ENCODE data around the gene GPC5.

DNA sequence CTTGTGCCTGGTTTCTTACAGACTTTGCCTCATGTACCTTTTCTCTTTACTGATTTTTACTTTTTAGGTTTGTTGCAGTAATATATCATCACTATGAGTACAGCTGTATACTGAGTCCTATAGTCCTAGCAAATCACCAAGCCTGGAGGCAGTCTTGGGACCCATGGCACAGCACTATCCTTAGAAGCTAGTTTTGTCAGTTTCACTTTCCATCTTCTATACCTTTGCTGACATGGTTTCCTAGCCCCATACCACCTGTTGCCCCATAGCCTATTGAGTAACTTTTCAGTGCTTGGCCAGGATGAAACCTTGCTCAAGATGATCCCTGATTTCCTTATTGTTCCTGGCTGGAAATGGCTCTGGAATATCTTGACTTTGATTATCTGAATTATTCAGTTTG lies 826.4 kb downstream of the GPC5 start:
- TF ChIP-seq FOXA1 (IDR thresholded peaks at IDR 0.05) (no peak), GABPA (IDR thresholded peaks at IDR 0.05 in 1 of 2, conservative IDR thresholded peaks at IDR 0.05 in 1 of 2) (no peak), RAD21 (IDR thresholded peaks at IDR 0.05) (no peak), YY1 (IDR thresholded peaks at IDR 0.05) (no peak)
- TF ChIP-seq, protein P1, sequence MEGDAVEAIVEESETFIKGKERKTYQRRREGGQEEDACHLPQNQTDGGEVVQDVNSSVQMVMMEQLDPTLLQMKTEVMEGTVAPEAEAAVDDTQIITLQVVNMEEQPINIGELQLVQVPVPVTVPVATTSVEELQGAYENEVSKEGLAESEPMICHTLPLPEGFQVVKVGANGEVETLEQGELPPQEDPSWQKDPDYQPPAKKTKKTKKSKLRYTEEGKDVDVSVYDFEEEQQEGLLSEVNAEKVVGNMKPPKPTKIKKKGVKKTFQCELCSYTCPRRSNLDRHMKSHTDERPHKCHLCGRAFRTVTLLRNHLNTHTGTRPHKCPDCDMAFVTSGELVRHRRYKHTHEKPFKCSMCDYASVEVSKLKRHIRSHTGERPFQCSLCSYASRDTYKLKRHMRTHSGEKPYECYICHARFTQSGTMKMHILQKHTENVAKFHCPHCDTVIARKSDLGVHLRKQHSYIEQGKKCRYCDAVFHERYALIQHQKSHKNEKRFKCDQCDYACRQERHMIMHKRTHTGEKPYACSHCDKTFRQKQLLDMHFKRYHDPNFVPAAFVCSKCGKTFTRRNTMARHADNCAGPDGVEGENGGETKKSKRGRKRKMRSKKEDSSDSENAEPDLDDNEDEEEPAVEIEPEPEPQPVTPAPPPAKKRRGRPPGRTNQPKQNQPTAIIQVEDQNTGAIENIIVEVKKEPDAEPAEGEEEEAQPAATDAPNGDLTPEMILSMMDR (IDR thresholded peaks at IDR 0.05; ENCODE audit: low read depth, low read length, missing input control), result no peak
- TF ChIP-seq, protein P2, sequence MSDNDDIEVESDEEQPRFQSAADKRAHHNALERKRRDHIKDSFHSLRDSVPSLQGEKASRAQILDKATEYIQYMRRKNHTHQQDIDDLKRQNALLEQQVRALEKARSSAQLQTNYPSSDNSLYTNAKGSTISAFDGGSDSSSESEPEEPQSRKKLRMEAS (IDR thresholded peaks at IDR 0.05), result no peak
- TF ChIP-seq, protein P3, sequence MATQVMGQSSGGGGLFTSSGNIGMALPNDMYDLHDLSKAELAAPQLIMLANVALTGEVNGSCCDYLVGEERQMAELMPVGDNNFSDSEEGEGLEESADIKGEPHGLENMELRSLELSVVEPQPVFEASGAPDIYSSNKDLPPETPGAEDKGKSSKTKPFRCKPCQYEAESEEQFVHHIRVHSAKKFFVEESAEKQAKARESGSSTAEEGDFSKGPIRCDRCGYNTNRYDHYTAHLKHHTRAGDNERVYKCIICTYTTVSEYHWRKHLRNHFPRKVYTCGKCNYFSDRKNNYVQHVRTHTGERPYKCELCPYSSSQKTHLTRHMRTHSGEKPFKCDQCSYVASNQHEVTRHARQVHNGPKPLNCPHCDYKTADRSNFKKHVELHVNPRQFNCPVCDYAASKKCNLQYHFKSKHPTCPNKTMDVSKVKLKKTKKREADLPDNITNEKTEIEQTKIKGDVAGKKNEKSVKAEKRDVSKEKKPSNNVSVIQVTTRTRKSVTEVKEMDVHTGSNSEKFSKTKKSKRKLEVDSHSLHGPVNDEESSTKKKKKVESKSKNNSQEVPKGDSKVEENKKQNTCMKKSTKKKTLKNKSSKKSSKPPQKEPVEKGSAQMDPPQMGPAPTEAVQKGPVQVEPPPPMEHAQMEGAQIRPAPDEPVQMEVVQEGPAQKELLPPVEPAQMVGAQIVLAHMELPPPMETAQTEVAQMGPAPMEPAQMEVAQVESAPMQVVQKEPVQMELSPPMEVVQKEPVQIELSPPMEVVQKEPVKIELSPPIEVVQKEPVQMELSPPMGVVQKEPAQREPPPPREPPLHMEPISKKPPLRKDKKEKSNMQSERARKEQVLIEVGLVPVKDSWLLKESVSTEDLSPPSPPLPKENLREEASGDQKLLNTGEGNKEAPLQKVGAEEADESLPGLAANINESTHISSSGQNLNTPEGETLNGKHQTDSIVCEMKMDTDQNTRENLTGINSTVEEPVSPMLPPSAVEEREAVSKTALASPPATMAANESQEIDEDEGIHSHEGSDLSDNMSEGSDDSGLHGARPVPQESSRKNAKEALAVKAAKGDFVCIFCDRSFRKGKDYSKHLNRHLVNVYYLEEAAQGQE (IDR thresholded peaks at IDR 0.05), result no peak
